GM12878 (cell line): ENCODE results near the gene ZMIZ2.

Experiments used
- BACH1 ChIP-seq: fragments of 450-650 bp; IDR thresholded peaks from 2 replicates; pipeline ENCODE4 v1.6.1; 2017; ENCODE audit warnings: mild to moderate bottlenecking, borderline replicate concordance
- CHD1 ChIP-seq: IDR thresholded peaks from 2 replicates; pipeline ENCODE4 v1.6.1; 2012; ENCODE audit warnings: low read depth, low read length, improper control_type of control experiment
- GABPA ChIP-seq: IDR thresholded peaks from 2 replicates; pipeline ENCODE4 v1.6.1; 2014; ENCODE audit warnings: antibody characterized with exemption, low read depth, mild to moderate bottlenecking, inconsistent platforms
- HDGF ChIP-seq: fragments of 450-650 bp; IDR thresholded peaks from 2 replicates; pipeline ENCODE4 v1.6.1; 2016; ENCODE audit warnings: antibody characterized with exemption
- RB1 ChIP-seq: fragments of 450-650 bp; formaldehyde crosslinking; IDR thresholded peaks from 2 replicates; pipeline ENCODE4 v1.6.1; 2017; ENCODE audit warnings: mild to moderate bottlenecking, borderline replicate concordance
- SP1 ChIP-seq: IDR thresholded peaks from one replicate; pipeline ENCODE4 v1.6.1; 2011; ENCODE audit warnings: low read depth, low read length
- TF ChIP-seq, protein P1 (sequence below), 3 experiments: IDR thresholded peaks in 2 of 3; conservative IDR thresholded peaks in 1 of 3; 2 replicates each; pipeline ENCODE4 v1.5.1; 2011; ENCODE audit warnings: low read depth in 3 of 3, low read length in 3 of 3, mild to moderate bottlenecking in 3 of 3, control low read depth in 2 of 3, moderate library complexity in 2 of 3, inconsistent platforms in 1 of 3, mixed read lengths in 1 of 3; ENCODE audit not compliant: control insufficient read depth in 2 of 3, insufficient read depth in 1 of 3; ENCODE audit errors: extremely low read depth in 1 of 3

DNA sequence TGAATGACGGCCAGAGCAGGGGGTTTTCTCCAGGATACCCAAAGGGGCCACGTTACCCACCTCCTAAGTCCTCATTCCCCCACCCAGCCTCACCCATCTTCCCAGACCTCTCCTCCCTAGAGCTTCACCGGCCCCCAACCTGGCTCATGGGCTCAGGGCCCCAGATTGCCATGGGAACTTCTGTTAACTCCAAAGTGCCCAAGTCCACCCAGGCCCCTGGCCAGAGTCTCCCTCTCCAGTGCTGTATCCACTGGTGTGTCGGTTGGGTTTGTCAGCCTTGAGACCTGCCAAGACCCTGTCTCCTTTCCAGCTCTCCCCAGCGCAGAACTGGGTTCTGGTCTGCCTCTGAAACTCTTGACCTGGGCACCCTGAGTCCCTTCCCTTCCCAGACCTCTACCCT lies 37.1 kb upstream of the ZMIZ2 start:
- TF ChIP-seq, protein P1, sequence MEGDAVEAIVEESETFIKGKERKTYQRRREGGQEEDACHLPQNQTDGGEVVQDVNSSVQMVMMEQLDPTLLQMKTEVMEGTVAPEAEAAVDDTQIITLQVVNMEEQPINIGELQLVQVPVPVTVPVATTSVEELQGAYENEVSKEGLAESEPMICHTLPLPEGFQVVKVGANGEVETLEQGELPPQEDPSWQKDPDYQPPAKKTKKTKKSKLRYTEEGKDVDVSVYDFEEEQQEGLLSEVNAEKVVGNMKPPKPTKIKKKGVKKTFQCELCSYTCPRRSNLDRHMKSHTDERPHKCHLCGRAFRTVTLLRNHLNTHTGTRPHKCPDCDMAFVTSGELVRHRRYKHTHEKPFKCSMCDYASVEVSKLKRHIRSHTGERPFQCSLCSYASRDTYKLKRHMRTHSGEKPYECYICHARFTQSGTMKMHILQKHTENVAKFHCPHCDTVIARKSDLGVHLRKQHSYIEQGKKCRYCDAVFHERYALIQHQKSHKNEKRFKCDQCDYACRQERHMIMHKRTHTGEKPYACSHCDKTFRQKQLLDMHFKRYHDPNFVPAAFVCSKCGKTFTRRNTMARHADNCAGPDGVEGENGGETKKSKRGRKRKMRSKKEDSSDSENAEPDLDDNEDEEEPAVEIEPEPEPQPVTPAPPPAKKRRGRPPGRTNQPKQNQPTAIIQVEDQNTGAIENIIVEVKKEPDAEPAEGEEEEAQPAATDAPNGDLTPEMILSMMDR (IDR thresholded peaks at IDR 0.05 in 2 of 3, conservative IDR thresholded peaks at IDR 0.05 in 1 of 3; ENCODE audit: control insufficient read depth in 2 of 3, extremely low read depth in 1 of 3, insufficient read depth in 1 of 3, low read depth in 3 of 3, low read length in 3 of 3) = no peak
- TF ChIP-seq RB1 (no peak), GABPA (no peak), CHD1 (no peak), SP1 (no peak), HDGF (no peak), BACH1 (no peak)
